T-helper 1 cell (primary cell): ENCODE data around the gene PRAMEF25.
"Not testable (repeated sequence)": the region's sequence is repeated elsewhere in the genome, so short reads cannot be mapped to it uniquely, and the experiment has no call there.

Experiments used
- DNase-seq, 5 donors: peaks; one replicate each; pipeline ENCODE4 v3.0.0-alpha.2; 2012 to 2020
- total RNA-seq, 4 donors: gene quantifications; one replicate each; lab custom pipeline; 2026; lab: John Stamatoyannopoulos, UW

Gene PRAMEF25
- 0 reads per million in 4 donors for total RNA-seq

DNA sequence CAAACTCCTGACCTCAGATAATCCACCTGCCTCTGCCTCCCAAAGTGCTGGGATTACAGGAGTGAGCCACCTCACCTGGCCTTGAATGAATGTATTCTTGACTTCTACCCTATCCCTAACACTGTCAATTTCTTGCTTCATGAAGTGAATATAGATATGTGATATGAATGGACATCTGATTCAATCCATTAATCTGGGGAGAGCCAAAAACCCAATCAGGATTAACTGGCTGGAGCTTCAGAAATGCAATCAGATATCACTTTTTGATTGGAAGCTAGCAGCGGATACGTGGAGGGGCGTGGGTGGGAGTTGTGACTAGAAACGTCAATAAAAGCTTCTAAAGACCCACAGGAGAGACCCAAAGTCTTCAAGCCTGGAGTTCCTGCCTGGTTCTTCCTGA is at the start of gene PRAMEF25:
TSS of gene PRAMEF25 (plus strand) at position 301 of the 400 bp plus-strand sequence. CDS start 2,920 bp downstream, outside the sequence.
- DNase-seq = not testable (repeated sequence)

DNA sequence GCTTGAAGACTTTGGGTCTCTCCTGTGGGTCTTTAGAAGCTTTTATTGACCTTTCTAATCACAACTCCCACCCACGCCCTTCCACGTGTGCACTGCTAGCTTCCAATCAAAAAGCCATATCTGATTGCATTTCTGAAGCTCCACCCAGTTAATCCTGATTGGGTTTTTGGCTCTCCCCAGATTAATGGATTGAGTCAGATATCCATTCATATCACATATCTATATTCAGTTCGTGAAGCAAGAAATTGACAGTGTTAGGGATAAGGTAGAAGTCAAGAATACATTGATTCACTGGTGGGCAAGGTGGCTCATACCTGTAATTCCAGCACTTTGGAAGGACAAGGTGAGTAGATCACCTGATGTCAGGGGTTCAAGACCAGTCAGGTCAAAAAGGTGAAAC is 14.1 kb upstream of the PRAMEF25 start, which contains the start of gene PRAMEF27:
TSS of gene PRAMEF27 (minus strand) at position 101 of the 400 bp plus-strand sequence. CDS start 2,916 bp downstream, outside the sequence.
- DNase-seq = not testable (repeated sequence)

DNA sequence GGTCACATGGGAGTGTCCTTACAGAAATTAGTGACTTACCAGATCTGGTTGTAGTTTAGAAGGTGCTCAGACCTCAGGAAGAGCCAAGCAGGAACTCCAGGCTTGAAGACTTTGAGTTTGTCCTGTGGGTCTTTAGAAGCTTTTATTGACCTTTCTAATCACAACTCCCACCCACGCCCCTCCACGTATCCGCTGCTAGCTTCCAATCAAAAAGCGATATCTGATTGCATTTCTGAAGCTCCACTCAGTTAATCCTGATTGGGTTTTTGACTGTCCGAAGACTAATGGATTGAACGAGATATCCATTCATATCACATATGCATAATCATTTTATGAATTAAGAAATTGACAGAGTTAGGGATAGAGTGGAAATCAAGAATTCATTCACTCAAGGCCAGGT is 46.2 kb downstream of the PRAMEF25 start, which contains the start of gene HNRNPCL2:
TSS of gene HNRNPCL2 (minus strand) at position 101 of the 400 bp plus-strand sequence. CDS start 454 bp downstream, outside the sequence.
- DNase-seq = not testable (repeated sequence)
